GM19455 (cell line): ENCODE results near the gene RHOF.
"Not testable (repeated sequence)": the region's sequence is repeated elsewhere in the genome, so short reads cannot be mapped to it uniquely, and the experiment has no call there.

Experiments used
- ATAC-seq: cut with Tn5 transposase; IDR thresholded peaks from one replicate; pipeline ENCODE4 v1.9.1; 2021; ENCODE audit not compliant: unreplicated experiment

Gene RHOF

GRCh38 chr12:121776190-121777098 lies 17.0 kb downstream of the RHOF start:
- ATAC-seq, result no peak

- no peak for ATAC-seq
Observed at GRCh38 chr12:121775501-121775900, 18.0 kb downstream of the RHOF start.

- no peak for ATAC-seq
Observed at GRCh38 chr12:121774968-121775474, 18.5 kb downstream of the RHOF start.

GRCh38 chr12:121773011-121773777 lies 20.3 kb downstream of the RHOF start:
- peak; percentile 64 for ATAC-seq

GRCh38 chr12:121770813-121771625 lies 22.5 kb downstream of the RHOF start:
- no peak for ATAC-seq

GRCh38 chr12:121770388-121770787 lies 23.1 kb downstream of the RHOF start:
- no peak for ATAC-seq

GRCh38 chr12:121769831-121770301 lies 23.6 kb downstream of the RHOF start:
- no peak for ATAC-seq

- ATAC-seq, result no peak
Observed at GRCh38 chr12:121769297-121769830, 24.1 kb downstream of the RHOF start.

- ATAC-seq, result no peak
Observed at GRCh38 chr12:121767525-121768016, 25.9 kb downstream of the RHOF start.

GRCh38 chr12:121766290-121767039 lies 27.0 kb downstream of the RHOF start:
- ATAC-seq, result no peak

- ATAC-seq, result no peak
Observed at GRCh38 chr12:121765573-121765972, 27.9 kb downstream of the RHOF start.

- ATAC-seq, result no peak
Observed at GRCh38 chr12:121764808-121765207, 28.7 kb downstream of the RHOF start.

- ATAC-seq, result no peak
Observed at GRCh38 chr12:121762269-121762668, 31.2 kb downstream of the RHOF start.

- not testable (repeated sequence) for ATAC-seq
Observed at GRCh38 chr12:121758536-121758935, 35.0 kb downstream of the RHOF start.

GRCh38 chr12:121755591-121755990 lies 37.9 kb downstream of the RHOF start:
- ATAC-seq, result no peak

GRCh38 chr12:121754836-121755235 lies 38.7 kb downstream of the RHOF start:
- no peak for ATAC-seq

GRCh38 chr12:121753844-121754264 lies 39.6 kb downstream of the RHOF start:
- ATAC-seq, result no peak

GRCh38 chr12:121751749-121752351 lies 41.6 kb downstream of the RHOF start:
- ATAC-seq, result no peak

- ATAC-seq, result no peak
Observed at GRCh38 chr12:121751034-121751433, 42.5 kb downstream of the RHOF start.
